Activated CD8-positive, alpha-beta T cell treated with anti-CD3 and anti-CD28 coated beads for 36 hours (primary cell): ENCODE results near the gene MPEG1. TPM values are rescaled to one million over a fixed set of nuclear protein-coding genes. Genes with fewer than 3 reads are reported as not detected.
A peak's percentile ranks its signal among the peaks of the same experiment; 100 is the strongest.

Source experiments
- ATAC-seq: fragments of 200-7000 bp; cut with Tn5 transposase; one replicate; pipeline ENCODE4 v1.10.0; 2021; ENCODE audit warnings: mild to moderate bottlenecking, moderate library complexity
- CTCF ChIA-PET: fragments of 350-600 bp; sonication (Branson Sonifier 250); formaldehyde crosslinking; loops from one replicate; lab custom pipeline; 2021; ENCODE audit warnings: antibody characterized with exemption; lab: Charles Lee
- POLR2A ChIA-PET: fragments of 350-600 bp; sonication (Branson Sonifier 250); formaldehyde crosslinking; loops from one replicate; lab custom pipeline; 2021; ENCODE audit warnings: antibody characterized with exemption; lab: Charles Lee
- DNase-seq: peaks from one replicate; pipeline ENCODE4 v3.0.0-alpha.2; 2020
- H3K27ac Mint-ChIP-seq: one replicate; pipeline ENCODE4 v1.8.0; 2021; ENCODE audit warnings: mild to moderate bottlenecking, mixed read lengths
- H3K27me3 Mint-ChIP-seq: one replicate; pipeline ENCODE4 v1.8.0; 2021; ENCODE audit warnings: mixed read lengths
- H3K36me3 Mint-ChIP-seq: one replicate; pipeline ENCODE4 v1.8.0; 2021; ENCODE audit warnings: low read depth, mixed read lengths
- H3K4me1 Mint-ChIP-seq: one replicate; pipeline ENCODE4 v1.8.0; 2021; ENCODE audit warnings: low read depth, mixed read lengths
- H3K4me3 Mint-ChIP-seq: one replicate; pipeline ENCODE4 v1.8.0; 2021; ENCODE audit warnings: mild to moderate bottlenecking, moderate library complexity, mixed read lengths
- H3K9me3 Mint-ChIP-seq: one replicate; pipeline ENCODE4 v1.8.0; 2021; ENCODE audit warnings: mixed read lengths
- intact Hi-C: fragments of 100-400 bp; cut with micrococcal nuclease; formaldehyde crosslinking; loops from one replicate; pipeline ENCODE4 v1.10.0; 2022
- total RNA-seq, 2 experiments: library from RNA; stranded (reverse); gene quantifications; one replicate each; pipeline ENCODE4 v1.2.3, GENCODE V29; 2021
- TF ChIP-seq, protein P1 (sequence below): fragments of 200-600 bp; IDR thresholded peaks from one replicate; pipeline ENCODE4 v1.8.0; 2022; ENCODE audit warnings: antibody characterized with exemption, mild to moderate bottlenecking

The MPEG1 gene
- total RNA-seq, 2 experiments from 2014 or later: not detected

DNA sequence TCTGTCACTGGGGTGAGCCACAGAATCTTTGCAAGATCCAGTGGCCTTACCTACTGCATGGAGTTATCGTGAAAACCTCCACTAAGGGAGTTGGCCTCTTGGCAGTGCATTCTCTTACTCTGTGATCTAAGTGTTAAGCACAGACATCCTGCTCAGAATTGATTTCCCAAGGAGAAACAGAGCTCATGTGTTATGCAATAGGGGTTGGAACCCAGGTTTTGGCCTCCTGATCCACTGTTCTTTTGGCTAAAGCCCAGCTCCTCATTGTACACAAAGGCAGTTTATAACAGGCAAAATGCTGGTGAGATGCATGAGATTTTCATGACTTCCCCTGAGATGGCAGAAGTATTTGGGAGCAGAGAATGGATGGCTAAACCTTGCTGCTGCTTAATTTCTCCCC is 29.0 kb downstream of the MPEG1 start:
- H3K27me3 Mint-ChIP-seq: peaks cover 2% of the 10 kb centered on the region
- no peaks in the 10 kb centered on the region for H3K4me1 Mint-ChIP-seq
- POLR2A ChIA-PET: no interaction called here
- no peak for ATAC-seq
- H3K9me3 Mint-ChIP-seq: peaks cover 5% of the 10 kb centered on the region
- CTCF ChIA-PET: interaction anchor here (0.7 to 11.5 kb wide), 3 partner anchors 10 to 25 kb away, joined by 3 to 180 read pairs (median 8); partner anchors contain the start of gene DTX4
- no peak for DNase-seq
- H3K4me3 Mint-ChIP-seq: no peak overlapping the region
- intact Hi-C loops: no loop called here
- H3K36me3 Mint-ChIP-seq: no peaks in the 10 kb centered on the region
- TF ChIP-seq, protein P1, sequence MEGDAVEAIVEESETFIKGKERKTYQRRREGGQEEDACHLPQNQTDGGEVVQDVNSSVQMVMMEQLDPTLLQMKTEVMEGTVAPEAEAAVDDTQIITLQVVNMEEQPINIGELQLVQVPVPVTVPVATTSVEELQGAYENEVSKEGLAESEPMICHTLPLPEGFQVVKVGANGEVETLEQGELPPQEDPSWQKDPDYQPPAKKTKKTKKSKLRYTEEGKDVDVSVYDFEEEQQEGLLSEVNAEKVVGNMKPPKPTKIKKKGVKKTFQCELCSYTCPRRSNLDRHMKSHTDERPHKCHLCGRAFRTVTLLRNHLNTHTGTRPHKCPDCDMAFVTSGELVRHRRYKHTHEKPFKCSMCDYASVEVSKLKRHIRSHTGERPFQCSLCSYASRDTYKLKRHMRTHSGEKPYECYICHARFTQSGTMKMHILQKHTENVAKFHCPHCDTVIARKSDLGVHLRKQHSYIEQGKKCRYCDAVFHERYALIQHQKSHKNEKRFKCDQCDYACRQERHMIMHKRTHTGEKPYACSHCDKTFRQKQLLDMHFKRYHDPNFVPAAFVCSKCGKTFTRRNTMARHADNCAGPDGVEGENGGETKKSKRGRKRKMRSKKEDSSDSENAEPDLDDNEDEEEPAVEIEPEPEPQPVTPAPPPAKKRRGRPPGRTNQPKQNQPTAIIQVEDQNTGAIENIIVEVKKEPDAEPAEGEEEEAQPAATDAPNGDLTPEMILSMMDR: no peak
- no peak overlapping the region for H3K27ac Mint-ChIP-seq

DNA sequence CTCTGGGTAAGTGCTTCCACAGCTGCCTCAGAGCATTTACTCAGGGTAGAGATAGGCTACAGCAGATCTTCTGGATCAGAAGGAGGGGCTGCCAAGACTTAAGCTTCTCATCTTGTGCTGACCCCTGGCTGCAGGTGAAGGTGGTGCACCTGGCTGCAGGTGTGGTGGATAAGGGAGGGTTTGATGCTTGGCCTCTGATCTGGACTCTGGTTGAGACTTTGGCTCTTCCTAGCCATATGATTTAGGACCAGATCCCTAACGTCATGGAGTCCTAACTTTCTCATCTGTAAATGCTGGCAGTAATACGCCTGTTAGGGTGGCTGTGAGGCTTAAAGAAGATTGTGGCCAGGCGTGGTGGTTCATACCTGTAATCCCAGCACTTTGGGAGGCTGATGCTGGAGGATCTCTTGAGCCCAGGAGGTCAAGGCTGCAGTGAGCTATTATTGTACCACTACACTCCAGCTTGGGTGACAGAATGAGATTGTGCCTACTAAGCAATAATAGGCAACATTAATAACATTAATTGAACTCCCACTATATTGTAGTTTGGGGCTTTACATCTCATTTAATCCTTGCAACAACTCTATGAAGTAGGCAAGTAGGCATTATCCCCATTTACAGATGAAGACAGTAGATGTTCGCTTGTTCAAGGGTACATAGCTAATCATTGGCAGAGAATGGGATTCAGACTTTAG is 30.1 kb downstream of the MPEG1 start:
- Mint-ChIP-seq H3K27me3 (peaks cover 2% of the 10 kb centered on the region), H3K36me3 (no peaks in the 10 kb centered on the region), H3K9me3 (peaks cover 5% of the 10 kb centered on the region), H3K27ac (no peak overlapping the region), H3K4me3 (no peak overlapping the region), H3K4me1 (no peaks in the 10 kb centered on the region)
- DNase-seq: peak; percentile 45
- TF ChIP-seq, protein P1: peak; percentile 30
- ATAC-seq: no peak
- intact Hi-C loops: no loop called here
- ChIA-PET POLR2A (interaction anchor here (0.8 kb wide), 1 partner anchor 11 kb away, joined by 3 read pairs; the partner anchor contains the start of gene DTX4), CTCF (interaction anchor here (0.6 to 11.5 kb wide), 6 partner anchors 9 to 85 kb away, joined by 3 to 180 read pairs (median 4); partner anchors contain the start of gene DTX4)

DNA sequence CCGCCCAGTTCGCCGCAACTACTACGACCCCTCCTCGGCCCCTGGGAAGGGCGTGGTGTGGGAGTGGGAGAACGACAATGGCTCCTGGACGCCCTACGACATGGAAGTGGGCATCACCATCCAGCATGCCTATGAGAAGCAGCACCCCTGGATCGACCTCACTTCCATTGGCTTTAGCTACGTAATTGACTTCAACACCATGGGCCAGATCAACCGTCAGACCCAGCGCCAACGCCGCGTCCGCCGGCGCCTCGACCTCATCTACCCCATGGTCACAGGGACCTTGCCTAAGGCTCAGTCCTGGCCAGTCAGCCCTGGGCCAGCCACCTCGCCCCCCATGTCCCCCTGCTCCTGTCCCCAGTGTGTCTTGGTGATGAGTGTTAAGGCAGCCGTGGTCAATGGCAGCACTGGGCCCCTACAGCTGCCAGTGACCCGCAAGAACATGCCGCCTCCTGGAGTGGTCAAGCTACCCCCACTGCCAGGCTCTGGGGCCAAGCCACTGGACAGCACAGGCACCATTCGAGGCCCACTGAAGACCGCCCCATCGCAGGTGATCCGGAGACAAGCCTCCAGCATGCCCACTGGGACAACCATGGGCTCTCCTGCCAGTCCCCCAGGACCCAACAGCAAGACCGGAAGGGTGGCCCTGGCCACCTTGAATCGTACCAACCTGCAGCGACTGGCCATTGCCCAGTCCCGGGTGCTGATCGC is 30.8 kb downstream of the MPEG1 start:
- ATAC-seq (no peak), DNase-seq (no peak)
- CTCF ChIA-PET: interaction anchor here (0.6 to 11.5 kb wide), 7 partner anchors 8 to 84 kb away, joined by 3 to 180 read pairs (median 4); partner anchors contain the start of gene DTX4
- TF ChIP-seq, protein P1: no peak
- Mint-ChIP-seq H3K4me1 (no peaks in the 10 kb centered on the region), H3K27ac (no peak overlapping the region), H3K4me3 (no peak overlapping the region), H3K9me3 (peaks cover 5% of the 10 kb centered on the region), H3K36me3 (no peaks in the 10 kb centered on the region), H3K27me3 (no peaks in the 10 kb centered on the region)
- intact Hi-C loops: no loop called here
- POLR2A ChIA-PET: interaction anchor here (0.6 to 0.8 kb wide), 2 partner anchors 10 to 334 kb away, joined by 3 read pairs; partner anchors contain the start of gene DTX4

DNA sequence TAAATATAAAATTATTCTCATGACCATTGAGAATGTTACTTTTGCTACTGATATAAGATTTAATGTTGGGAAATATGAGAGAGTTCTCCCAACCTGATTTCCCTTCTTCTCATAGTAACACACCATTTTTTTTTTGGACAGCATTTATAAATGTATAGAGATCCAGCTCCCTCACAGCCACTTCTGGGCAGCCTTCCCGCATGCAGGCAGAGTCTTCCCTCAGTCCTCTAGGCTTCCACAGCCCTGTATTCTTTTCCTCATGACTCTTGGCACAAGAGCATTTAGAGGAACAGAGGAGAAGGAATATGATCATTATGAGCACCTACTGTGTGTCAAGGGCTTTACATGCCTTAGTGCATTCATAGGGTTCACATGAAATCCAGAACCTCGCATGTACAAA is 31.8 kb downstream of the MPEG1 start:
- no peak overlapping the region for H3K27ac Mint-ChIP-seq
- H3K27me3 Mint-ChIP-seq: no peaks in the 10 kb centered on the region
- no peaks in the 10 kb centered on the region for H3K4me1 Mint-ChIP-seq
- peaks cover 5% of the 10 kb centered on the region for H3K9me3 Mint-ChIP-seq
- no peak for DNase-seq
- ChIA-PET POLR2A (no interaction called here), CTCF (interaction anchor here (1.4 to 11.5 kb wide), 6 partner anchors 7 to 249 kb away, joined by 3 to 180 read pairs (median 4); partner anchors contain the start of gene DTX4)
- H3K4me3 Mint-ChIP-seq: no peak overlapping the region
- TF ChIP-seq, protein P1: no peak
- no peak for ATAC-seq
- intact Hi-C loops: no loop called here
- H3K36me3 Mint-ChIP-seq: no peaks in the 10 kb centered on the region
